HG03378 (cell line): Measurements from ENCODE around the gene NLRP11.
"Not testable (repeated sequence)": the region's sequence is repeated elsewhere in the genome, so short reads cannot be mapped to it uniquely, and the experiment has no call there.

Experiments used
- ATAC-seq: cut with Tn5 transposase; IDR thresholded peaks from one replicate; pipeline ENCODE4 v1.9.1; 2021; ENCODE audit warnings: mild to moderate bottlenecking, moderate library complexity; ENCODE audit not compliant: unreplicated experiment

Gene NLRP11

GRCh38 chr19:55781112-55781511 is 50.7 kb downstream of the NLRP11 start:
- ATAC-seq: no peak

DNA sequence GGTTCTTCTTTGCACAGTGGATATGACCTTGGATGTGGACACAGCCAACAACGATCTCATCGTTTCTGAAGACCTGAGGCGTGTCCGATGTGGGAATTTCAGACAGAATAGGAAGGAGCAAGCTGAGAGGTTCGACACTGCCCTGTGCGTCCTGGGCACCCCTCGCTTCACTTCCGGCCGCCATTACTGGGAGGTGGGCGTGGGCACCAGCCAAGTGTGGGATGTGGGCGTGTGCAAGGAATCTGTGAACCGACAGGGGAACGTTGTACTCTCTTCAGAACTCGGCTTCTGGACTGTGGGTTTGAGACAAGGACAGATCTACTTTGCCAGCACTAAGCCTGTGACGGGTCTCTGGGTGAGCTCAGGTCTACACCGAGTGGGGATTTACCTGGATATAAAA is 53.5 kb downstream of the NLRP11 start:
- no peak for ATAC-seq

GRCh38 chr19:55777528-55777927 is 54.3 kb downstream of the NLRP11 start:
- no peak for ATAC-seq

DNA sequence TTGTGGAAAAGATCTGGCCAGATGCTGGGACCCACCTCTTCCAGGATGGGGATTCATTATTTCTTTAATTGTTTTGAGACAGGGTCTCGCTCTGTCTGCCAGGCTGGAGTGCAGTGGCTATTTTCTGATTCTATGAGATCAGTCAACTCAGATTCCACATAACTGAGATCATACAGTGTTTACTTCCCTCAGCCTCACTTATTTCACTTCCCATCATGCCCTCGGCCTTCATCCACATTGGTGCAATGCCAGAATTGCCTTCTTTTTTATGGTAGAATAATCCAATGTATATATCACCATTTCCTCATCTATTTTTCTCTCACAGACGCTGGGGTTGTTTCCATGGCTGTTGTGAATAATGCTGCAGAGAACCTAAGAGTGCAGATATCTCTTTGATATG is 62.2 kb downstream of the NLRP11 start:
- not testable (repeated sequence) for ATAC-seq

GRCh38 chr19:55768818-55769217 is 63.0 kb downstream of the NLRP11 start, which contains the start of gene RFPL4AL1:
RFPL4AL1 (plus strand) TSS chr19:55769118; CDS start chr19:55771805, 2,687 bp downstream.
- not testable (repeated sequence) for ATAC-seq

DNA sequence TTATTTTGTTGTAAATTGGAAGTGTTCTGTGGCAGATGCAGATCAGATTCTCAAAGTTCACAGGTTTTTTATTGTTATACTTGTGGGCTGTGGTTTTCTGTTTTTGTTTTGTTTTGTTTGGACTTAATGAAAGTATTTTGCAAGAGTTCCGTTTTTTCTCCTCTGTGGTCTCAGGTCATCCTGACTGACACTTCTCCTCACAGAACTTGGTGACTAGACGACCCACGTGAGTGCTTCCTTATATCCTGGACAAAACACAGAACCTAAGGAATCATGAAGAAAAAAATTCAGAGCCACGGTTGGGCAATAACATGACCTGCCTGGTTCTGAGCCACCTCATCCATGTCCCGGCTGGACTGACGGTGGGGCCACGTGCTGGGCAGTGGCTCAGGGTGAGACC is 65.3 kb downstream of the NLRP11 start:
- ATAC-seq: no peak

- ATAC-seq: not testable (repeated sequence)
Measured at GRCh38 chr19:55758797-55759196, 73.0 kb downstream of the NLRP11 start, which contains the start of gene RFPL4A. RFPL4A (plus strand) TSS chr19:55759097; CDS start chr19:55761801, 2,704 bp downstream.

DNA sequence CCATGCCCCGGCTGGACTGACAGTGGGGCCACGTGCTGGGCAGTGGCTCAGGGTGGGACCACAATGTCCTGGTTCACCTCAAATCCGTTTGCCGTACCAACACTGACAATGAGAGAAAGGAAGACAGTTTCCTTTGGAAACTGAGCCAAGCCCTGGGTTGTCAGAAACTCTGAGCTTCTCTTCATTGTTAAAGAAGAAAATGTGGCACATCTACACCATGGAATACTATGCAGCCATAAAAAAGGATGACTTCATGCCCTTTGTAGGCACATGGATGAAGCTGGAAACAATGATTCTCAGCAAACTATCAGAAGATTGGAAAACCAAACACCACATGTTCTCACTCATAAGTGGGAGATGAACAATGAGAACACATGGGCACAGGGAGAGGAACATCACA is 75.0 kb downstream of the NLRP11 start:
- not testable (repeated sequence) for ATAC-seq

- ATAC-seq: no peak
Measured at GRCh38 chr19:55753401-55753800, 78.4 kb downstream of the NLRP11 start.

DNA sequence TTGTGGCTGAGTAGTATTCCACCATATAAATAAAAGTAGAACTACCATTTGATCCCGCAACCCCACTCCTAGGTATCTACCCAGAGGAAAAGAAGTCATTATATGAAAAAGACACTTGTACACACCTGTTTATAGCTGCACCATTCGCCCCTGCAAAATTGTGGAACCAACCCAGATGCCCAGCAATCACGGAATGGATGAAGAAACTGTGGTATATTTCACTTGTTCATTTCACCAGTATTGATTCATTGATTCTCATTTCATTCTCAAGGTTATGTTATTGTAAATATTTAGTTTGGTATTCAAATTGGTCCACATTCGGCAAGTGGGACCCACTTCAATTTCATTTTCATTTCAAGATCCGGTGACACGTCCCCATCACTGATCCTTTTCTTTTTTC is 81.1 kb downstream of the NLRP11 start:
- no peak for ATAC-seq

DNA sequence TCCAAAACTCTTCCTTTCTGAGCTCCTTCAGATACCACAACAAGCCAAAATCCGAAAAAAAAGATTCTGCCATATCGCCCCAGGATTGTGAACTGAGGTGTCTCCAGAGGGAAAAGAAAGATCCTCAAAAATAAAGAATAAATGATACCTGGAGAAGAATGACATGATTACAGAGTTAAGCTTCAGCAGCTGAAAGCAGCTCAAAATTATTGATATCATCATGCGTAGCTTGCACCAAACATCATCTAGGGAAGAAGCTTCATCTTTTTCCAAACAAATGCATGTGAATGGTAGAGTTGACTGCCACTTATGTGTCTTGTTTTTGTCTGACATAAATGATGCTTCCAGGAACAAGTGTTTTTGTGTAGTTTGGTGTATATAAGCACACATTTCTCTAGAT is 93.5 kb downstream of the NLRP11 start, which contains the start of gene NLRP9:
NLRP9 (minus strand) TSS at position 101 of the 400 bp plus-strand sequence; CDS start at position 73, 28 bp downstream.
- no peak for ATAC-seq
